GM18511 (cell line): Measurements from ENCODE around the gene NOC3L.
"Not testable (repeated sequence)": the region's sequence is repeated elsewhere in the genome, so short reads cannot be mapped to it uniquely, and the experiment has no call there.

ENCODE experiments used
- ATAC-seq: cut with Tn5 transposase; IDR thresholded peaks from one replicate; pipeline ENCODE4 v1.9.1; 2021; ENCODE audit warnings: mild to moderate bottlenecking, moderate library complexity; ENCODE audit not compliant: unreplicated experiment

The NOC3L gene, protein sequence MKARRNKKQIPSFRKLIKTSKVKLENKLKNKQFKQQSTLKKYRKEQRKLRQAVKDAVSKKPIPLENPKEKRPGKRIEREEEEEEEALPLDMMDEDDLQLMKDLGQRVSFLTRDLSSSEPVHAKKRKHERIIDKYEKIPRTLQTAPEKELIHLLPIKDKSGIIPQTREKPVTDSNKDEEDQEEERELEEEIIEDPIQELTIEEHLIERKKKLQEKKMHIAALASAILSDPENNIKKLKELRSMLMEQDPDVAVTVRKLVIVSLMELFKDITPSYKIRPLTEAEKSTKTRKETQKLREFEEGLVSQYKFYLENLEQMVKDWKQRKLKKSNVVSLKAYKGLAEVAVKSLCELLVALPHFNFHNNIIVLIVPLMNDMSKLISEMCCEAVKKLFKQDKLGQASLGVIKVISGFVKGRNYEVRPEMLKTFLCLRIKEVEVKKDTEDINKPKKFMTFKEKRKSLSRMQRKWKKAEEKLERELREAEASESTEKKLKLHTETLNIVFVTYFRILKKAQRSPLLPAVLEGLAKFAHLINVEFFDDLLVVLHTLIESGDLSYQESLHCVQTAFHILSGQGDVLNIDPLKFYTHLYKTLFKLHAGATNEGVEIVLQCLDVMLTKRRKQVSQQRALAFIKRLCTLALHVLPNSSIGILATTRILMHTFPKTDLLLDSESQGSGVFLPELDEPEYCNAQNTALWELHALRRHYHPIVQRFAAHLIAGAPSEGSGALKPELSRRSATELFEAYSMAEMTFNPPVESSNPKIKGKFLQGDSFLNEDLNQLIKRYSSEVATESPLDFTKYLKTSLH

DNA sequence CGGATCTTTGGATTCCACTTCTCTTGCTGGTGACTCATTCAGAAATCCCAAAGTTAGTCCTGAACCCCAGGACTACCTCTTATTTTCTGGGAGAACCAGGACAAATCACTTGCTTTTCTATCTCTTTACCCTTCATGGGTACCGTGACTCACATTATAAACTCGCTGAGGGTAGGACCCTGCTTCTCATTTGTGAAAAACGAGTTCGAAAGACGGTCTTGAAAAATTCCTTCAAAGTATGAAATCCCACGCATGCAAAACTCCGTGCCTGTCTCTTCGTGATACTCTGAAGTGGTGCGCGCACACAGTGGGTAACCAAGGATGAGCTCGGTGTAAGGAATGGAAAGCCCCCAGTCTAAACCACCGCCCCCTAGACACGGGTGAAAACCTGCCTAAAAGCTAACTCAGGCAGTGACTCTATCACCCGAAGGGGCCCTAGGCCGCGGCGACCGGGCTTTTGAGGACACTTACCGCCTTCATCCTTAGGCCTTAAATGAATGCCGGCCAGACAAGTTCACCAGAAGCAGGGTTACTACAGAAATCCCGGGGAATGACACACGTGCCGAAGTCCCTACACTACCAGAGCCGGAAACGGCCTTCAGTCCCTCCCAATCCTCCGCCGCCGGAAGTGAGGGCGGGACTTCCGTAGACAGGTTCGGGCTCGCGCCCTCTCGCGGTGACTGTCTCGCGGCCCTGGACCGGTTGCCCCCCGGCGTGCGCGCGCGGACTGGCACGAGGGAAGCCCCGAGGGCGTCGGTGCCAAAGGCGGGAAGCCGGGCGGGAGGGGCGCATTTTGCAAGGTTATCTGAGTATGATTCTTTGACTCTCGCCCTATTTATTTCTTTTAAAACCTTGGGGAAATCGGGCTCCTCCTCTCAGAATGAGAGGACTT is at the start of gene NOC3L:
Gene NOC3L, minus strand, starts transcription at position 580 of the 891 bp plus-strand sequence. Its CDS starts 101 bp downstream, at position 479.
- peak; percentile 99 for ATAC-seq

DNA sequence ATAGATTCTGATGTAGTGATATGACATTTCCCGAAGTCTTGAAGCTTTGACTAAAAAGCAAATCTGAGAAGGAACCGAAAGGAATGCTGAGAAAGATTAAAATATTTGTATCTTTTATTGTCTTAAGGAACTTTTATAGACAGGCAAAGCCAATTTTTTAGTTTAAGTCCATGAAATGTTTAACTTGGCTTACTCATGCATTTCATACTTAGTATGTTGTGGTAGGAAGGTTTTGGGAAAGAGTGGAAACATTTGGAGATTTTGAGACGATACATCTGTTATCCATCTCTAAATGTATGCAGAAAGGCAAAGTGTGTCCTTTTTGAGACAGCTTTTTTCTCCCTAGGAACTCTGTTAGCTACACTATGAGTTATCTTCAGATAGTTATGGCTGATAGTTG is 49.7 kb upstream of the NOC3L start:
- ATAC-seq: no peak

DNA sequence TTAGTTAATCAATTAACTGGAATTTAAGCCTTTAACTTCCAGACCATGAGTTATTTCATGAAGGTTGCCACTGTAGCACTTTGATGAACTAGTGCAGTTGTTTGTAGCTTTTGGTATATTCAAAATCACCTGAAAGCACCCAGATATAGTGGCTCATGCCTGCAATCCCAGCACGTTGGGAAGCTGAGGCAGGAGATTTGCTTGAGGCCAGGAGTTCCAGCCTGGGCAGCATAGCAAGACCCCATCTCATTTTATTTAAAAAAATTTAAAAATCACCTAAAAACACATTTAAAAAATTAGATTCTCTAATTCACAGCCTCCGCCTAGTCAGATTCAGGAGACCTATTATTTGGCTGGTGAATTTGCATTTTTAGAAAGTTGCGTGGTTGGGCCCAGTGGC is 48.6 kb upstream of the NOC3L start:
- ATAC-seq: no peak

DNA sequence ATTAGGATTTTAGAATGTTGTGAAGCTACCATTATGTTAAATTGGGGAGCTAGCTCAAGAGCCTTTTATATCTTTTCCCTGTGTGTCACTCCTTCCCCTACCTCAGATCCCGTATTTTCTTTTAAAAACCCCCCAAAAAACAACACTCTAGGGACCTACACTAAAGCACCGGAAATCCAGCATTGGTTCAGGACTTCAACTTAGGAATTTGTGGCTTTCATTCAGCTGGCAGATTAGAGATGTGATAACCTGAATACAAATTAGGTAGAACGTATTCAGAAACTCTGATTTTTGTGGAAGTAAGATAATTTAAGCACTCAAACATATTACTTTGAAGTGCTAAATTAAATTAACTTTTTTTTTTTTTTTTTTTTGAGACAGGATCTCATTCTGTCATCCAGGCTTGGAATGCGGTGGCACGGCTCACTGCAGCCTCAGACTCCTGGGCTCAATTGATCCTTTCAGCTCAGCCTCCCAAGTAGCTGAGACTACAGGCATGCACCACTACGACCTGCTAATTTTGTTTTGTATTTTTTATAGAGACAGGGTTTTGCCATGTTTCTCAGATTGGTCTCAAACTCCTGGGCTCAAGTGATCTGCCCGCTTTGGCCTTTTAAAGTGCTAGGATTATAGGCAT is 46.4 kb upstream of the NOC3L start:
- no peak for ATAC-seq

DNA sequence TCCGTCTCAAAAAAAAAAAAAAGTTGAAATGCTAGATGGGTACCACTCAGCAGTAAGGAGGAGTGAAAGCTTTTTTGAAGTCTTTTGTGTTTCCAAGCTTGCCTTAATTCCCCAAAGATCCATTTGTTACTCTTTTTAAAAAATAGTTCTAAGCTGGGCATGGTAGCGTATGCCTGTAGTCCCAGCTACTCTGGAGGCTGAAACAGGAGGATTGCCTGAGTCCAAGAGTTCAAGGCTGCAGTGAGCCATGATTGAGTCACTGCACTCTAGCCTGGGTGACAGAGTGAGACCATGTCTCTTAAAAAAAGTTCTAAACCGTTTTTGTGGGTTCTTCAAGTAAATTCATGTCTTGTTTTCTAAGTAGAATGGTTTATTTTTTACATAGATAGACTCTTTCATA is 44.9 kb upstream of the NOC3L start:
- no peak for ATAC-seq

DNA sequence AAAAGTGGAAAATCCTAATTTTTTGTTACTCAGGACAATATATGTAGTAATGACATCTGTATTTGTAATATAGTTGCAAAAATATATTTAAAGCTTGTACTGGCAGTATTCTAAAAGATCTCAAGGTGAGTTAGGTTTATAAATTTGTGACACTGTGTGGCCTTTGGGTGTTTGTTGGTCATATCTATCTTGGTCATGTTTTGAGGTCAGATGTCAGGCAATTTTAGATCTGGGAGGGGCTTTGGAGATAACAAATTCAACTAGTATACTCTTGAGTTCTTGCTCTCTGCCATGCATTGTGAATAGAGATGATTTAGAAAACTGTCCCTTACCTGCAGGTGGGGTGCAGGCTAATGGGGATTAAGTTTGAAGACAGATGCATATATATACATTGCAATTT is 42.7 kb upstream of the NOC3L start:
- ATAC-seq: no peak

DNA sequence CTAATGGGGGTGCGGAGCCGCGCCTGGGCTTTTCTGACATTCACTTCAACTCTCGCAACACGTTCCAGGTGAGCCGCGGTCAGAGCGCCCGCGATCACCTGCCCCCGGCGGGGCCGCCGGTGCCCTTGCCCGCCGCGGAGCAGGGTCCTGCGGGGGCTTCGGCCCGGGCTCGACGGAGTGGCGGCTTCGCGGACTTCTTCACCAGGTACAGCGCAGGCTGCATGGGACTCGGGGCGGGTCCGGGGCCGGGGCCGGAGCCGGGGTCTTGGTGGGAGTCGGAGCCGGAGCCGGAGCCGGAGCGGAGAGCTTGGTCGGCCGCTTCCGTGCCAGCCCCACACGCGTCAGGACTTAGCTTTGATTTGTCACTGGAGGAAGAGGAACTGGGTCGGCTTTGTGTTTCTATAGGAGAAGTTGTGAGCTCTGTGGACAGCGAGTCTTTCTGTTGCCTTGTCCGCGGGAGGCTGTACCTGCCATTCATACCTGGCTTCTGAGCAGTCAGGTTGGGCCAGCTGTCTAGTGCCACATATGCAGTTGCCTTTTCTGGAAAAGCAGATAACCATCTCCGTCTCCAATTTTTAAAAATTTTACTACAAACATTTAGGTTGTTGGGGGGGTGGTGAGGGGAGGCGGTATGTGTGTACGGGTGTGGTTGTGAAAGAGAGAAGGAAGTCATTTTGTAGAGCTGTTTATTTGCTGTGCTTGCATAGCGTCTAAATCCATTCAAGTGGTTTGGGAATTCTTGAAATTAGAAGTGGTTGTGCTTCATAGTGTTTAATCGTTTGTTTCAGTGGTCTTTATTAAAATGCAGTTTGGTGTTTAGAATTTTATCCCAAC is 40.9 kb upstream of the NOC3L start:
- peak; percentile 69 for ATAC-seq

DNA sequence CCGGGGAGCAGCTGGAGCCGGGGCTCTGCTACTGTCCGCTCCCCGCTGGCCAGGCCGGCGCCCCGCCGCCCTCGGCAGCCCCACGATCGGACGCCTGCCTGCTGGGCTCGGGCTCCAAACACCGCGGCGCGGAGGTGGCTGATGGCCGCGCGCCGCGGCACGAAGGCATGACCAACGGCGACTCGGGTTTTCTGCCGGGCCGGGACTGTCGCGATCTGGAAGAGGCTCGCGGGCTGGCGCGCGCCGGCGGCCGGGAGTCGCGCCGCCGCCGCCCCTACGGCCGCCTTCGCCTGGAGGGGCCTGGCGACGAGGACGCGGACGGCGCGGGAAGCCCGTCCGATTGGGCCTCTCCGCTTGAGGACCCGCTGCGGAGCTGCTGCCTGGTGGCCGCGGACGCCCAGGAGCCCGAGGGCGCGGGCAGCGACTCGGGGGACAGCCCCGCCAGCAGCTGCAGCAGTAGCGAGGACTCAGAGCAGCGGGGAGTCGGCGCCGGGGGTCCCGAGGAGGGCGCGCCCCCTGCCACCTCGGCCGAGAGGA is 40.2 kb upstream of the NOC3L start:
- peak; percentile 31 for ATAC-seq

DNA sequence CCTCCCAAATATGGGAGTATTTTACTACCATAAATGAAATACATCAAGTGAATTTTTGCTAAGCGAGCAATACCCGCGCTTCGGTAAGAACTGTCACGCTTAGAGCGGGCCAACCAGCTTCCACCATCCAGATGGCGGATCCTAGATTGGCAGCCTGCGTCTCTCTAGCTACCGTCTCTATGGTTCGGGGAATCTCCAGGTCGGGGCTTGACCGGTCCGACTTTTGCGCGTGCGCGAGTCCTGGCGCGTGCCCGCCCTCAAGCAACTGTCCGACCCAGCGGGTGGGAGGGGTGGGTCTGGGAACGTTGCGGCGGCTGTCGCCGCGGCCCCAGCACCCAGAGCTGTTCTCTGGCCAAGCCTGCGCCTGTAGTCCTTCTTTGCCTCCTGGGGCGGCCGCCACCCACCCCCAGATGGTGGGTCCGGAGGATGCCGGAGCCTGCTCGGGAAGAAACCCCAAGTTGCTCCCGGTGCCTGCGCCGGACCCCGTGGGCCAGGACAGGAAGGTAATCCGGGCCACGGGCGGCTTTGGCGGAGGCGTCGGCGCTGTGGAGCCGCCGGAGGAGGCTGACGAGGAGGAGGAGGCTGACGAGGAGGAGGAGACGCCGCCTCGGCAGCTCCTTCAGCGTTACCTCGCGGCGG is 39.6 kb upstream of the NOC3L start, which contains the start of gene TBC1D12:
Gene TBC1D12, plus strand, starts transcription at position 338 of the 639 bp plus-strand sequence. Its CDS starts 73 bp downstream, at position 411.
- peak; percentile 73 for ATAC-seq

DNA sequence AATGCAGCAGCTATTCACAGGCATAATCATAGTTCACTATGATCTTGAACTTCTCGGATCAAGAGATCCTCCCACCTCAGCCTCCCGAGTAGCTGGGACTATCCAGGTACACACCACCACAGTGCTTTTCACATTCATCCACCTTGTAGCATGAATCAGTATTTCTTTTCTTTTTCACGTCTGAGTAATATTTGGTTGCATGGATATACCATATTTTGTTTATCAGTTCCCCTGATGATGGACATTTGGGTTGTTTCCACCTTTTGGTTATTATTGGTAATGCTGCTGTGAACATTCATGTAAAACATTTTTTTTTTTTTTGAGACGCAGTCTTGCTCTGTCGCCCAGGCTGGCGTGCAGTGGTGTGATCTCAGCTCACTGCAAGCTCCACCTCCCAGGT is 36.0 kb upstream of the NOC3L start:
- no peak for ATAC-seq

DNA sequence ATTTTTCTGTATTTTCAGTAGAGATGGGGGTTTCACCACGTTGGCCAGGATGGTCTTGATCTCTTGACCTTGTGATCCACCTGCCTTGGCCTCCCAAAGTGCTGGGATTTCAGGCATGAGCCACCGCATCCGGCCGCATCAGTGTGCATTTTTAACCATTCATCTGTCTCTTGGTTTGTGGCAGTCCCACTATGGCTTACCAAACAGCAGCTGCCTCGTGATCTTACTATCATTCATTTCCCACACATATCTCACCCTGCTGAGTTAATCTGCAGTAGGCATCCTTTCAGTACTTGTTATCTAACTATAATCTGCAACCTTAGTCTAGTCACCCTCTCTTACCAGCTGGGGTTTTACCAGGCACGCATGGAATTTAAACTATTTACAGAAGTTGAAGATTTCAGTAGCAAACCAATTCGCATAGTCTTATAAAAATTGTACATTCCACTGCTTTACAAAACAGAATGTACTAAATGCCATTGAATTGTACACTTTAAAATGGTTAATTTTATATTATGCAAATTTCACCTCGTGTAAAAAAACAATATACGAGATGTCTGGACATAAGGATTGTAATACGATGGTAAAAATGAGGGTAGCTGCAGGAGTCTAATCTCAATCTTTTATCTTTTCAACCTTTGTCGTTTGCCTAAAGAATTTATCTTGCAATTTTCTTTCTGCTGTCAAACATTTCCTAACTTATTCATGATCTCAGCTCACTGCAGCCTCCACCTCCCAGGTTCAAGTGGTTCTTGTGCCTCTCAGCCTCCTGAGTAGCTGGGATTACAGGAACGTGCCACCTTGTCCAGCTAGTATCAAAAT is 35.0 kb upstream of the NOC3L start:
- no peak for ATAC-seq

DNA sequence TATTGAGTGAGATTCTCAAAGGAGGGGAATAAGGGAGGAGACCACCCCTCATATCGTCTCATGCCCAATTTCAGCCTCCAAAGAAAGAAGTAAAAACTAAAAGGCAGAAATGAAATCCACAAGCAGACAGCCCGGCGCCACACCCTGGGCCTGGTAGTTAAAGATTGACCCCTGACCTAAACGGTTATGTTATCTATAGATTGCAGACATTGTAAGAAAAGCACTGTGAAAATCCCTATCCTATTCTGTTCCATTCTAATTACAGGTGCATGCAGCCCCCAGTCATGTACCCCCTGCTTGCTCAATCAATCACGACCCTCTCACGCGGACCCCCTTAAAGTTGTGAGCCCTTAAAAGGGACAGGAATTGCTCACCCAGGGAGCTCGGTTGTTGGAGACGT is 29.4 kb upstream of the NOC3L start:
- ATAC-seq: not testable (repeated sequence)

DNA sequence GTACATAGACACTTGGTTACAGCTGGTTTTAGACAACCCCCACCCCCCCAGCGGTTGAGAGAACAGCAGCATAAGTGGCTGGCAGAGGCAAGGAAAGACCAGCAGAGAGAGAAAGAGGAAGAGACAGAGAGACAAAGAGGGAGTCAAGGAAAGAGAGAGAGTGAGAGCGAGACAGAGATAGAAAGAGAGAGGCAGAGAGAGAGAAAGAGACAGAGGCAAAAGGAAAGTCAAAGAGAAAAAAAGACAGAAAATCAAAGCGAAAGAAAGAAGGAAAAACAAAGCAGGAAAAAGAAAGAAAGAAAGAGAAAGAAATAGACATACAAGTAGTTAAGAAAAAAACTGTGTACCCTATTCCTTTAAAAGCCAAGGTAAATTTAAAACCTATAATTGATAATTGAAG is 23.0 kb upstream of the NOC3L start:
- ATAC-seq: not testable (repeated sequence)

DNA sequence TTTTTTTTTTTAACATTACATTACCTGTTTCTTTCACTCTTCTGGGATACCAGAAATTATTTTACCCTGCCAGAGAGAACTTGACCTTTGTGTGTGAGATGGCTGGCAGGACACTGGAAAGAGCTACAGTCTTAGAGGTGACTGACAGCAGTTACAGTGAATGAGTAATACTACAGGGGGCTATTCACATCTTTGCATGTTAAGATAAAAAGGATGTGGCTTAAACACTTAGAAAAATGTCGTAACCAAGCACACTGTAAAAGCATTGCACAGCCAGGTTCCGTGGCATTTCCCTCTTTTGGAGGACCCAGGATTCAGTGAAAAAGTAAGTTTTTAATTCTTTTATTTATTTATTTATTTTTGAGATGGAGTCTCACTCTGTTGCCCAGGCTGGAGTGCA is 20.8 kb upstream of the NOC3L start:
- ATAC-seq: no peak

DNA sequence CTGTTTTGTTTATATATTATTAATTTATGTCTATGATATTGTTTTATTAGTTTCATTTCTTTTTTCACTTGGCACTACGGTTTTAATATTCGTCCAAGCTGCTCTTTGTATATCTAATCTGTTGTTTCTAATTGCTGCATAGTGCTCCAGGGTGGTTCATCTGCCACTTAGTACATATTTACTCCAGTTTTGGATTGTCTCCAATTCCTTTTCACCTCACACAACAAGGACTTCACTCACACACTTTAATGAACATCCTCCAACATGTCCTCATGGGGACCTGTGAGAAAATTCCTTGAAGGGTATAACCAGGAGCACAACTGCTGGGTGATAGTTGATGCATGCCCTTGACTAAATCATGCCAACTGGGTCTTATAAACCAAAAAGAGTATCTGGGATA is 14.1 kb upstream of the NOC3L start:
- no peak for ATAC-seq

DNA sequence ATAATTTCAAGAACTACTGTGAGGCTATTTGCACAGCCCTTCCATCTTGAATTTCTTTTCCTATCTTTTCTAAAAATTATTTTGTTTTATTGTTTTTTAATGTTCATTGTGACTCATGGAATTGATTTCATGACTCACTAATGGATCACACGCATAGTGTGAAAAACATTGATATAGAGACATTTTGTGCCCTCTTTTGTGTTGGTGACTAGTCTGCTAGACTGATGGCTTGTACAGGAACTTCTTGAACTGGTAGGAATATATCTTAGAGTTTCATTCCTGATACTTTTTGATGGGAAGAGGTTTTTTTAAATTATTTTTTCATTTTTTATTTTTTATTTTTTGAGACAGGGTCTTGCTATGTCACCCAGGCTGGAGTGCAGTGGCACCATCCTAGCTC is 12.6 kb upstream of the NOC3L start:
- ATAC-seq: no peak

DNA sequence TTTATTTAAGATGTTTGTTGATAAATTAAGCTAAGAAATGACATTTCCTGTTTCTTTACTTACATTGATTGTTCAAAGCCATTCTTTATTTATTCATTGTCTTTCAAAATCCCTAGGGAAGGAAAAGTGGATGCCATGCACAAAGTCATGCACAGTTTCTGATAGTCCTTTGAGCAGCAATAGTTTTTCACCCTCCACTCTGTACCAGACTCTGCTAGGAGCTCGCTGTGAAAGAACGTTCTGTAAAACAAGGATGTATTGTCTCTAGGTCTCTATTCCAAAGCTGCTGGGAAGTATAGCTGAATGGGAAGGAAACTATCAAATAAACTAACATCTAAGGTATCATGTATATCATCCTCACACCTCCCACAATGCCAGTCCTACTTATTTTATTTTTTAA is 7.8 kb upstream of the NOC3L start:
- no peak for ATAC-seq

DNA sequence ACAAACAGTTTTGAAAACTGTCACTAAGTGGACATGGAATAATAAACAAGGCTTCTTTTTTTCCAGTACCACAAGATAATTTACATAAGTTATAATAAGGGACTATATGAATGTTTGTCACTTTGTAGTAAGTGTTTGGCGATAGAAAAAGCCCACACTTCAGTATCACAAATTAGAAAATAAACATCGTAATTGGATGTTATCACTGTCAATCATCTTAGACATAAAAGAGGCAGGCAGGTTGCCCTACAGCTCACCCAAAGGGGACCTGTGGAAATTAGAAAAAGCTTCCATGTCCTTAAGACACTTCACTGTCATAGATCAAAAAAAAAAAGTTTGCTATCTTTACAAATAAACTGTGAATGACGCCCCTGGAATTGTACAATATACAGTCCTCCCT is 3.6 kb upstream of the NOC3L start:
- ATAC-seq: no peak
